HL-60 (cell line): ENCODE data around the gene PIGC.

Experiments used
- DNase-seq, 2 experiments: peaks; one replicate each; pipeline ENCODE4 v3.0.0-alpha.2; 2010 to 2020; ENCODE audit warnings: low read depth in 1 of 2, low spot score in 1 of 2
- H3K27ac ChIP-seq: fragments of 250-450 bp; sonication (Bioruptor Pico); replicated peaks from 2 replicates; pipeline ENCODE4 v1.5.1; 2020; ENCODE audit warnings: mild to moderate bottlenecking, moderate library complexity
- H3K27me3 ChIP-seq: fragments of 250-450 bp; sonication (Bioruptor Pico); 2 replicates; pipeline ENCODE4 v1.5.1; 2021; ENCODE audit warnings: mild to moderate bottlenecking, moderate library complexity; ENCODE audit not compliant: insufficient read depth, poor library complexity, severe bottlenecking
- H3K4me3 ChIP-seq: replicated peaks from 2 replicates; pipeline ENCODE4 v1.5.1; 2011; ENCODE audit warnings: mild to moderate bottlenecking, control low read depth, low read length; ENCODE audit not compliant: insufficient read depth
- CTCF ChIP-seq: IDR thresholded peaks from one replicate; pipeline ENCODE4 v1.5.1; 2011; ENCODE audit warnings: low read length, control low read depth, inconsistent platforms; ENCODE audit not compliant: insufficient read depth
- GABPA ChIP-seq: IDR thresholded peaks from 2 replicates; pipeline ENCODE4 v1.6.1; 2012; ENCODE audit warnings: low read depth
- POLR2AphosphoS5 ChIP-seq: IDR thresholded peaks from 2 replicates; pipeline ENCODE4 v1.6.1; 2012; ENCODE audit warnings: low read depth
- REST ChIP-seq: IDR thresholded peaks from 2 replicates; pipeline ENCODE4 v1.6.1; 2012; ENCODE audit warnings: low read depth; ENCODE audit not compliant: insufficient replicate concordance
- SPI1 ChIP-seq: IDR thresholded peaks from 2 replicates; pipeline ENCODE4 v1.6.1; 2012; ENCODE audit warnings: low read depth, mild to moderate bottlenecking, borderline replicate concordance

Gene PIGC

GRCh38 chr1:172420385-172420784, 23.5 kb downstream of the PIGC start, which contains the start of gene C1orf105:
TSS of gene C1orf105 (plus strand) at chr1:172420685. CDS start at chr1:172420886, 201 bp downstream.
- H3K27ac ChIP-seq, result no peak within 1 kb of the TSS
- H3K4me3 ChIP-seq, result no peak within 1 kb of the TSS
- TF ChIP-seq SPI1, result no peak
- TF ChIP-seq REST, result no peak
- TF ChIP-seq GABPA, result no peak
- no peak for TF ChIP-seq POLR2AphosphoS5
- TF ChIP-seq CTCF, result no peak
- no peak for DNase-seq
- H3K27me3 ChIP-seq, result no peaks in the 10 kb centered on the region

GRCh38 chr1:172417557-172417956, 26.3 kb downstream of the PIGC start:
- no peaks in the 10 kb centered on the region for H3K27me3 ChIP-seq
- no peak overlapping the region for H3K4me3 ChIP-seq
- DNase-seq, result no peak
- no peak overlapping the region for H3K27ac ChIP-seq
- no peak for TF ChIP-seq SPI1
- TF ChIP-seq POLR2AphosphoS5, result no peak
- TF ChIP-seq CTCF, result no peak
- no peak for TF ChIP-seq GABPA
- no peak for TF ChIP-seq REST

- no peak overlapping the region for H3K4me3 ChIP-seq
- H3K27me3 ChIP-seq, result no peaks in the 10 kb centered on the region
- DNase-seq, result no peak
- H3K27ac ChIP-seq, result no peak overlapping the region
- no peak for TF ChIP-seq REST
- TF ChIP-seq GABPA, result no peak
- no peak for TF ChIP-seq SPI1
- TF ChIP-seq CTCF, result no peak
- no peak for TF ChIP-seq POLR2AphosphoS5
These were observed 27.3 kb downstream of the PIGC start for GRCh38 chr1:172416496-172417035.
